ENCODE measurements around the gene BMP2K. TPM values are rescaled to one million over a fixed set of nuclear protein-coding genes. Genes with fewer than 3 reads are reported as not detected.

Gene BMP2K
- total RNA-seq, 1 experiment from 2014 or later = 45.6 TPM

DNA sequence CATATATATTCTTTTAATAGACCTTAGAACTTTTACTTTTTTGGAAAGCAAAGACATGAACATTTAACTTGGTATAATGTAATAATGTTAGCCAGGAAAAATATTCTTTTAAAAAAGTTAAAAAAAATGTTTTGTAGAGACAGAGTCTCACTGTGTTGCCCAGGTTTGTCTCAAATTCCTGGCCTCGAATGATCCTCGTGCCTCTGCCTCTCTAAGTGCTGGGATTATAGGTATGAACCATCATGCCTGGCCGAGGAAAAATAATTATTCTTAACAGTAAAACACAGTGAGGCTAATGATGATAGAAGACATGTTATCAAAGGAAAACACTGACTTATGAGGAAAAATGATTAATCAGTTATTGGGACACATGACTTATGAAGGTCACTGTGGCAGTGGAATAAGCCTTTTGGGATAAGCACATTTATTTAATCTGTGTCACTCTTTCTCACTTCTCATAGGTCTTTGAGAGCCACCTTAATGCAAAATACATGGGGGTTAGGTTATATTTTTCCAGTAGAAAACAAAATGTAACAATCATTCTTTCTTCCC, 6.0 kb upstream of the BMP2K start:
- Mint-ChIP-seq H3K27ac (ENCODE audit: unreplicated experiment) (no peak overlapping the region), H3K4me3 (ENCODE audit: unreplicated experiment) (no peak overlapping the region), H3K4me1 (ENCODE audit: low read depth, unreplicated experiment) (no peaks in the 10 kb centered on the region), H3K27me3 (ENCODE audit: insufficient read depth, unreplicated experiment) (no peaks in the 10 kb centered on the region), H3K9me3 (ENCODE audit: unreplicated experiment) (no peaks in the 10 kb centered on the region), H3K36me3 (ENCODE audit: insufficient read depth, unreplicated experiment) (no peaks in the 10 kb centered on the region)
- no peak for DNase-seq
- no peaks in the 10 kb centered on the region for H3K36me3 ChIP-seq (ENCODE audit: control insufficient read depth, insufficient read depth, low read length)
- POLR2A ChIA-PET = no interaction called here
- TF ChIP-seq, protein P1, sequence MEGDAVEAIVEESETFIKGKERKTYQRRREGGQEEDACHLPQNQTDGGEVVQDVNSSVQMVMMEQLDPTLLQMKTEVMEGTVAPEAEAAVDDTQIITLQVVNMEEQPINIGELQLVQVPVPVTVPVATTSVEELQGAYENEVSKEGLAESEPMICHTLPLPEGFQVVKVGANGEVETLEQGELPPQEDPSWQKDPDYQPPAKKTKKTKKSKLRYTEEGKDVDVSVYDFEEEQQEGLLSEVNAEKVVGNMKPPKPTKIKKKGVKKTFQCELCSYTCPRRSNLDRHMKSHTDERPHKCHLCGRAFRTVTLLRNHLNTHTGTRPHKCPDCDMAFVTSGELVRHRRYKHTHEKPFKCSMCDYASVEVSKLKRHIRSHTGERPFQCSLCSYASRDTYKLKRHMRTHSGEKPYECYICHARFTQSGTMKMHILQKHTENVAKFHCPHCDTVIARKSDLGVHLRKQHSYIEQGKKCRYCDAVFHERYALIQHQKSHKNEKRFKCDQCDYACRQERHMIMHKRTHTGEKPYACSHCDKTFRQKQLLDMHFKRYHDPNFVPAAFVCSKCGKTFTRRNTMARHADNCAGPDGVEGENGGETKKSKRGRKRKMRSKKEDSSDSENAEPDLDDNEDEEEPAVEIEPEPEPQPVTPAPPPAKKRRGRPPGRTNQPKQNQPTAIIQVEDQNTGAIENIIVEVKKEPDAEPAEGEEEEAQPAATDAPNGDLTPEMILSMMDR (IDR thresholded peaks at IDR 0.05; ENCODE audit: insufficient read depth in 1 of 2, low read depth in 1 of 2, low read length in 1 of 2, severe bottlenecking in 1 of 2, unreplicated experiment in 1 of 2) = no peak
- H3K4me1 ChIP-seq = 0 out of 2 replicates have a peak, but pooled peaks cover 3% of the 10 kb centered on the region
- no peaks in the 10 kb centered on the region for H3K9me3 ChIP-seq
- H3K27me3 ChIP-seq (replicated peaks; ENCODE audit: control insufficient read depth, insufficient read depth, low read length) = no peaks in the 10 kb centered on the region
- CTCF ChIA-PET = no interaction called here
- intact Hi-C loops (cut with micrococcal nuclease; ENCODE audit: unreplicated experiment) = no loop called here
- H3K4me3 ChIP-seq (ENCODE audit: low read depth, low read length) = no peak overlapping the region
- BruUV-seq (replicated peaks) = no TSS peak

- no TSS peak for BruUV-seq (replicated peaks)
- intact Hi-C loops (cut with micrococcal nuclease; ENCODE audit: unreplicated experiment) = no loop called here
- H3K4me3 ChIP-seq (ENCODE audit: low read depth, low read length) = no peak overlapping the region
- ChIA-PET POLR2A (no interaction called here), CTCF (no interaction called here)
- no peak overlapping the region for H3K4me3 Mint-ChIP-seq (ENCODE audit: unreplicated experiment)
- 0 out of 2 replicates have a peak, but pooled peaks cover 3% of the 10 kb centered on the region for H3K4me1 ChIP-seq
- H3K9me3 Mint-ChIP-seq (ENCODE audit: unreplicated experiment) = no peaks in the 10 kb centered on the region
- no peaks in the 10 kb centered on the region for H3K27me3 ChIP-seq (replicated peaks; ENCODE audit: control insufficient read depth, insufficient read depth, low read length)
- DNase-seq = no peak
- no peaks in the 10 kb centered on the region for H3K36me3 Mint-ChIP-seq (ENCODE audit: insufficient read depth, unreplicated experiment)
- no peaks in the 10 kb centered on the region for H3K4me1 Mint-ChIP-seq (ENCODE audit: low read depth, unreplicated experiment)
- no peak overlapping the region for H3K27ac Mint-ChIP-seq (ENCODE audit: unreplicated experiment)
- H3K27me3 Mint-ChIP-seq (ENCODE audit: insufficient read depth, unreplicated experiment) = no peaks in the 10 kb centered on the region
- TF ChIP-seq, protein P1 (IDR thresholded peaks at IDR 0.05; ENCODE audit: insufficient read depth in 1 of 2, low read depth in 1 of 2, low read length in 1 of 2, severe bottlenecking in 1 of 2, unreplicated experiment in 1 of 2) = no peak
- no peaks in the 10 kb centered on the region for H3K9me3 ChIP-seq
- no peaks in the 10 kb centered on the region for H3K36me3 ChIP-seq (ENCODE audit: control insufficient read depth, insufficient read depth, low read length)
Observed at GRCh38 chr4:78772526-78773091, 3.5 kb upstream of the BMP2K start.

- no peak overlapping the region for H3K27ac Mint-ChIP-seq (ENCODE audit: unreplicated experiment)
Observed at GRCh38 chr4:78774417-78774816, 1.7 kb upstream of the BMP2K start.

More at GRCh38 chr4:78774417-78774816, 1.7 kb upstream of the BMP2K start:
- H3K27me3 ChIP-seq (replicated peaks; ENCODE audit: control insufficient read depth, insufficient read depth, low read length) = no peaks in the 10 kb centered on the region
- H3K4me3 ChIP-seq (ENCODE audit: low read depth, low read length) = no peak overlapping the region
- no peaks in the 10 kb centered on the region for H3K36me3 ChIP-seq (ENCODE audit: control insufficient read depth, insufficient read depth, low read length)
- intact Hi-C loops (cut with micrococcal nuclease; ENCODE audit: unreplicated experiment) = no loop called here
- Mint-ChIP-seq H3K27me3 (ENCODE audit: insufficient read depth, unreplicated experiment) (no peaks in the 10 kb centered on the region), H3K36me3 (ENCODE audit: insufficient read depth, unreplicated experiment) (no peaks in the 10 kb centered on the region), H3K4me3 (ENCODE audit: unreplicated experiment) (no peak overlapping the region), H3K4me1 (ENCODE audit: low read depth, unreplicated experiment) (no peaks in the 10 kb centered on the region), H3K9me3 (ENCODE audit: unreplicated experiment) (no peaks in the 10 kb centered on the region)
- DNase-seq = no peak
- POLR2A ChIA-PET = no interaction called here
- TF ChIP-seq, protein P1 (IDR thresholded peaks at IDR 0.05; ENCODE audit: insufficient read depth in 1 of 2, low read depth in 1 of 2, low read length in 1 of 2, severe bottlenecking in 1 of 2, unreplicated experiment in 1 of 2) = no peak
- H3K9me3 ChIP-seq = no peaks in the 10 kb centered on the region
- H3K4me1 ChIP-seq = peaks cover 19% of the 10 kb centered on the region
- CTCF ChIA-PET = interaction anchor here (0.5 kb wide), 1 partner anchor 113 kb away, joined by 5 read pairs; no protein-coding TSS in a partner anchor
- no TSS peak for BruUV-seq (replicated peaks)
